Skeletal muscle satellite cell (primary cell): ENCODE results near the gene C14orf180.

Experiments used
- H3K27me3 ChIP-seq: 2 replicates; pipeline ENCODE4 v1.7.0; 2013; ENCODE audit warnings: low read length; ENCODE audit not compliant: control insufficient read depth, insufficient read depth
- H3K36me3 ChIP-seq: 2 replicates; pipeline ENCODE4 v1.7.0; 2013; ENCODE audit warnings: mild to moderate bottlenecking, control low read depth, low read length; ENCODE audit not compliant: insufficient read depth
- H3K4me1 ChIP-seq: 2 replicates; pipeline ENCODE4 v1.7.0; 2013; ENCODE audit warnings: low read length; ENCODE audit not compliant: control insufficient read depth, insufficient read depth
- H3K4me2 ChIP-seq: 2 replicates; pipeline ENCODE4 v1.7.0; 2013; ENCODE audit warnings: mild to moderate bottlenecking, low read length
- H3K4me3 ChIP-seq: 2 replicates; pipeline ENCODE4 v1.7.0; 2013; ENCODE audit warnings: low read length
- H3K9ac ChIP-seq: 2 replicates; pipeline ENCODE4 v1.7.0; 2013; ENCODE audit warnings: mild to moderate bottlenecking, low read depth, low read length, moderate library complexity
- H3K9me3 ChIP-seq: replicated peaks from 2 replicates; pipeline ENCODE4 v1.7.0; 2013; ENCODE audit warnings: mild to moderate bottlenecking, control low read depth, low read length

The C14orf180 gene

DNA sequence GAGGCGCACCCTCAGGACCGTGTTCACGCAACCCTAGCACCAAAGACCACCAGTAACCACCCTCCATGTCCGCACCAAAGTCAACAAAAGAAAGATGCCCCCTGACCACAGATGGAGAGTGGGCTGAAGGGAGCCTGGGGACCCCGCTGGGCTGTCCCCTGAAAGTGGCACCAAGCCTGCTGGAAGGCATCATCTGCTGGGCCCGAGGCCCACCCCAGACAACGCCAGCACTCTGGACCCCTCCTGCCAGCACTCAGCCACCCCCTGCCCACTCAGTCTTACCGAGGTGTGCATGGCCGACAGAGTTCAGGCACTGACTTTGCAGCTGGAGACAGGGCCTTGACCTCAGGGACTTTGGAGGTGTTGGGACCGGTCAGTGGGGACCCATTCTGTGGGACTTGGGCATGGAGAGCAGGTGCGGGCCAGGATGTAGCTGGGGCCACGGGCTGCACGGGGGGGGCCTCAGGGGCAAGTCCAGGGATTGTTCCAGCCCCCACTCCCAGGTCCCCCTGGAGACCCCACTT lies 59.4 kb downstream of the C14orf180 start:
- Histone ChIP-seq H3K9me3 (no peaks in the 10 kb centered on the region), H3K4me1 (no peaks in the 10 kb centered on the region), H3K4me2 (no peak overlapping the region), H3K4me3 (no peak overlapping the region), H3K27me3 (peaks cover 27% of the 10 kb centered on the region), H3K9ac (no peak overlapping the region), H3K36me3 (no peaks in the 10 kb centered on the region)

DNA sequence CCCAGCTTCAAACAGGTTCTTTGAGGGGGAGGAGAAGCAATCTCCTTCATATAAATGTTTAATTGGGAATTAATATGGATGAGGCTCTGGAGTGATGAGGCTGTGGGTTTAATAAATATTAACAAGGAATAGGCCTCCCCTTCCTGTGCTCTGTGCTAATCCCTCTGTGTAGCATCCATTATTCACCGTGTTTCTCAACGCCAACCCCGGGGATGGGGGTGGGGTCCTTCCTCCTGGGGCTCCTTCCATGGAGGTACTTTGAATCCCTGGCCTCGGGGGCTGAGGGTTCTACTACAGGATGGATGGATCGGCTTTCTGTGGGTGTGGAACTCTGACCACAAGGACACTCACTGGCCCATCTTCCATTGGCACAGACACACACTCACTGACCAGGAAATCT lies 59.9 kb downstream of the C14orf180 start:
- Histone ChIP-seq H3K27me3 (peaks cover 24% of the 10 kb centered on the region), H3K36me3 (no peaks in the 10 kb centered on the region), H3K9me3 (no peaks in the 10 kb centered on the region), H3K4me3 (no peak overlapping the region), H3K9ac (no peak overlapping the region), H3K4me2 (no peak overlapping the region), H3K4me1 (no peaks in the 10 kb centered on the region)
